Mesenchymal stem cell (in vitro differentiated cells and primary cell): ENCODE results near the gene HYAL2.
A peak's percentile ranks its signal among the peaks of the same experiment; 100 is the strongest.

Source experiments
- DNase-seq: peaks from one replicate; pipeline ENCODE4 v3.0.0-alpha.2; 2013
- H2AFZ ChIP-seq: one replicate; pipeline ENCODE4 v1.6.1; 2013; ENCODE audit warnings: low read depth, mild to moderate bottlenecking, control low read depth, inconsistent platforms, low read length, moderate library complexity
- H2AK5ac ChIP-seq: 2 replicates; pipeline ENCODE4 v1.6.1; 2013; ENCODE audit warnings: low read length, moderate library complexity, mild to moderate bottlenecking, inconsistent platforms; ENCODE audit not compliant: severe bottlenecking
- H2BK120ac ChIP-seq: one replicate; pipeline ENCODE4 v1.6.1; 2013; ENCODE audit warnings: low read depth, mild to moderate bottlenecking, inconsistent platforms, low read length, moderate library complexity
- H2BK12ac ChIP-seq, 2 experiments: one replicate each; pipeline ENCODE4 v1.6.1; 2013; ENCODE audit warnings: inconsistent platforms in 2 of 2, low read length in 2 of 2, mild to moderate bottlenecking in 2 of 2, moderate library complexity in 2 of 2, control low read depth in 1 of 2
- H2BK15ac ChIP-seq: one replicate; pipeline ENCODE4 v1.6.1; 2013; ENCODE audit warnings: mild to moderate bottlenecking, low read depth, inconsistent platforms; ENCODE audit not compliant: poor library complexity, severe bottlenecking
- H2BK5ac ChIP-seq: 2 replicates; pipeline ENCODE4 v1.6.1; 2013; ENCODE audit warnings: low read depth, mild to moderate bottlenecking, low read length, control low read depth, inconsistent platforms; ENCODE audit not compliant: poor library complexity, severe bottlenecking
- H3K14ac ChIP-seq, 2 experiments: one replicate each; pipeline ENCODE4 v1.6.1; 2013; ENCODE audit warnings: inconsistent platforms in 2 of 2, low read length in 2 of 2, control low read depth in 1 of 2, mild to moderate bottlenecking in 1 of 2, moderate library complexity in 1 of 2
- H3K18ac ChIP-seq, 2 experiments: one replicate each; pipeline ENCODE4 v1.6.1; 2013; ENCODE audit warnings: inconsistent platforms in 2 of 2, low read length in 2 of 2, control low read depth in 1 of 2, low read depth in 1 of 2, mild to moderate bottlenecking in 1 of 2
- H3K23ac ChIP-seq, 2 experiments: one replicate each; pipeline ENCODE4 v1.6.1; 2013; ENCODE audit warnings: inconsistent platforms in 2 of 2, low read length in 2 of 2, mild to moderate bottlenecking in 2 of 2, moderate library complexity in 2 of 2, control low read depth in 1 of 2
- H3K27ac ChIP-seq: 2 replicates; pipeline ENCODE4 v1.5.1; 2013; ENCODE audit warnings: mild to moderate bottlenecking, moderate library complexity, low read length, control low read depth, inconsistent platforms; ENCODE audit not compliant: poor library complexity, severe bottlenecking
- H3K27me3 ChIP-seq, 2 experiments: 2 replicates each; pipeline versions ENCODE4 v1.6.1 to v1.7.0; 2013; ENCODE audit warnings: low read length in 2 of 2, mild to moderate bottlenecking in 2 of 2, moderate library complexity in 2 of 2, control low read depth in 1 of 2, inconsistent platforms in 1 of 2; ENCODE audit not compliant: control insufficient read depth in 1 of 2, insufficient read depth in 1 of 2
- H3K36me3 ChIP-seq, 2 experiments: 2 replicates each; pipeline versions ENCODE4 v1.6.1 to v1.7.0; 2013; ENCODE audit warnings: low read length in 2 of 2, control low read depth in 1 of 2, inconsistent platforms in 1 of 2, low read depth in 1 of 2, mild to moderate bottlenecking in 1 of 2; ENCODE audit not compliant: insufficient read depth in 2 of 2, control insufficient read depth in 1 of 2
- H3K4ac ChIP-seq, 2 experiments: one replicate each; pipeline ENCODE4 v1.6.1; 2013; ENCODE audit warnings: inconsistent platforms in 2 of 2, low read length in 2 of 2, mild to moderate bottlenecking in 2 of 2, moderate library complexity in 2 of 2, control low read depth in 1 of 2, low read depth in 1 of 2
- H3K4me1 ChIP-seq: 2 replicates; pipeline ENCODE4 v1.6.1; 2013; ENCODE audit warnings: low read depth, low read length, control low read depth; ENCODE audit not compliant: control insufficient read depth, insufficient read depth
- H3K4me2 ChIP-seq: 2 replicates; pipeline ENCODE4 v1.6.1; 2013; ENCODE audit warnings: low read length, mild to moderate bottlenecking, inconsistent platforms; ENCODE audit not compliant: poor library complexity, severe bottlenecking
- H3K4me3 ChIP-seq, 2 experiments: 2 replicates each; pipeline versions ENCODE4 v1.5.1 to v1.7.0; 2013; ENCODE audit warnings: low read length in 2 of 2, mild to moderate bottlenecking in 2 of 2, control low read depth in 1 of 2, low read depth in 1 of 2; ENCODE audit not compliant: insufficient read depth in 1 of 2
- H3K79me1 ChIP-seq: replicated peaks from 2 replicates; pipeline ENCODE4 v1.6.1; 2013; ENCODE audit warnings: mild to moderate bottlenecking, control low read depth, low read length, inconsistent platforms; ENCODE audit not compliant: poor library complexity, severe bottlenecking
- H3K9ac ChIP-seq: 2 replicates; pipeline ENCODE4 v1.7.0; 2013; ENCODE audit warnings: mild to moderate bottlenecking, low read length, moderate library complexity
- H3K9me3 ChIP-seq: 2 replicates; pipeline ENCODE4 v1.7.0; 2013; ENCODE audit warnings: mild to moderate bottlenecking, low read length; ENCODE audit not compliant: control insufficient read depth
- H4K8ac ChIP-seq: one replicate; pipeline ENCODE4 v1.6.1; 2013; ENCODE audit warnings: inconsistent platforms, mild to moderate bottlenecking, low read length, moderate library complexity
- H4K91ac ChIP-seq: one replicate; pipeline ENCODE4 v1.6.1; 2013; ENCODE audit warnings: mild to moderate bottlenecking, low read length, inconsistent platforms
- WGBS: methylation state at CpG from one replicate; pipeline ENCODE4 v1.1.7; 2013; ENCODE audit warnings: mixed read lengths; 5-methylcytosine and 5-hydroxymethylcytosine counted together

The HYAL2 gene

GRCh38 chr3:50331364-50331907 is 8.9 kb upstream of the HYAL2 start:
- DNase-seq, result no peak
- Histone ChIP-seq H3K23ac (no peak overlapping the region), H2BK5ac (no peak overlapping the region), H2AFZ (no peak overlapping the region), H3K27me3 (no peaks in the 10 kb centered on the region), H2AK5ac (no peak overlapping the region), H3K36me3 (peaks cover 33 to 44% of the 10 kb centered on the region in 2 experiments), H3K18ac (no peak overlapping the region), H3K9ac (no peak overlapping the region), H2BK15ac (no peak overlapping the region), H2BK12ac (no peak overlapping the region), H3K4ac (no peak overlapping the region), H2BK120ac (no peak overlapping the region), H4K8ac (no peak overlapping the region), H3K4me1 (peaks cover 26% of the 10 kb centered on the region), H3K9me3 (no peaks in the 10 kb centered on the region), H3K14ac (no peak overlapping the region), H3K4me2 (no peak overlapping the region), H4K91ac (peak overlapping the region; percentile 21), H3K79me1 (peaks cover 24% of the 10 kb centered on the region), H3K27ac (no peak overlapping the region), H3K4me3 (no peak overlapping the region)
- WGBS, result 96% methylated on average over 19 of the region's 19 CpGs

- Histone ChIP-seq H2BK120ac (no peak overlapping the region), H2BK15ac (no peak overlapping the region), H2AFZ (no peak overlapping the region), H3K4me1 (peaks cover 19% of the 10 kb centered on the region), H3K14ac (no peak overlapping the region), H4K8ac (no peak overlapping the region), H3K4me2 (no peak overlapping the region), H3K27me3 (no peaks in the 10 kb centered on the region), H3K23ac (no peak overlapping the region), H3K9me3 (no peaks in the 10 kb centered on the region), H2BK5ac (no peak overlapping the region), H2AK5ac (no peak overlapping the region), H3K4me3 (no peak overlapping the region), H3K18ac (no peak overlapping the region), H2BK12ac (no peak overlapping the region), H4K91ac (no peak overlapping the region), H3K4ac (no peak overlapping the region), H3K36me3 (peaks cover 43 to 55% of the 10 kb centered on the region in 2 experiments), H3K79me1 (peaks cover 26% of the 10 kb centered on the region), H3K9ac (no peak overlapping the region), H3K27ac (no peak overlapping the region)
- whole genome bisulfite sequencing, result 98% methylated on average over 10 of the region's 10 CpGs
- DNase-seq, result no peak
Observed at GRCh38 chr3:50330330-50330729, 7.8 kb upstream of the HYAL2 start.

GRCh38 chr3:50327943-50328691 is 5.6 kb upstream of the HYAL2 start, which contains the start of gene TUSC2:
Gene TUSC2 (minus strand): TSS chr3:50328223. CDS start chr3:50328099, 124 bp downstream.
- H4K91ac ChIP-seq, result no peak within 1 kb of the TSS
- H3K27ac ChIP-seq, result peak within 1 kb of the TSS; percentile 80
- peak within 1 kb of the TSS; percentile 55 for H2AFZ ChIP-seq
- H3K27me3 ChIP-seq, result no peaks in the 10 kb centered on the region
- H3K14ac ChIP-seq, result peak within 1 kb of the TSS in 1 of 2 experiments; percentile 71
- H2BK15ac ChIP-seq, result no peak within 1 kb of the TSS
- no peaks in the 10 kb centered on the region for H3K9me3 ChIP-seq
- peak within 1 kb of the TSS; percentile 38 to 70 for H3K4ac ChIP-seq
- H3K79me1 ChIP-seq, result peaks cover 32% of the 10 kb centered on the region
- H3K23ac ChIP-seq, result no peak within 1 kb of the TSS
- no peak within 1 kb of the TSS for H3K18ac ChIP-seq
- no peak within 1 kb of the TSS for H2BK12ac ChIP-seq
- H3K4me3 ChIP-seq, result peak within 1 kb of the TSS; percentile 84 to 94
- peaks cover 13% of the 10 kb centered on the region for H3K4me1 ChIP-seq
- peak within 1 kb of the TSS; percentile 64 for H4K8ac ChIP-seq
- no peak within 1 kb of the TSS for H2AK5ac ChIP-seq
- DNase-seq, result peak; percentile 97
- peak within 1 kb of the TSS; percentile 96 for H3K9ac ChIP-seq
- 6% methylated on average over 55 of the region's 55 CpGs for WGBS
- H2BK120ac ChIP-seq, result no peak within 1 kb of the TSS
- no peak within 1 kb of the TSS for H2BK5ac ChIP-seq
- H3K36me3 ChIP-seq, result peaks cover 50 to 63% of the 10 kb centered on the region in 2 experiments
- peak within 1 kb of the TSS; percentile 82 for H3K4me2 ChIP-seq

DNA sequence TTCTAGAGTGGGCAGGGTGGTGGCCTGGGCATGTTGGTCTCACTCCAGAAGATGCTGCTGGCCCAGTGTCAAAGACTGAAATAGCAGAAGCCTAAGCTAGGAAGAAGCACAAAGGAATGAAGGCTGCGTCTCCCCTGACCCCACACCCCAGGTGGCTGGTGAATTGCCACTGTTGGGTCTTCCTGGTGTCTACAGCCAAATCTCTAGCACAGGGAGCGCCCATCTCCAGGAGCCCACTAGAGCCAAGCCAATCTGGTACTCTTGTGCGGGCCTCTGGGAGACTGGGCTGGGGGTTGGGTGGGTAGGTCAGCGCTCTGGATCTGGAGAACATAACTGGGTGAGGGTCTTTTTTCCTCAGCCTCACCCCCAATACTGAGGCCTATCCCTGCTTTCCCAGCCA is 4.6 kb upstream of the HYAL2 start:
- no peak for DNase-seq
- H3K4me2 ChIP-seq, result peak overlapping the region; percentile 82
- H3K9me3 ChIP-seq, result no peaks in the 10 kb centered on the region
- no peak overlapping the region for H4K8ac ChIP-seq
- H3K36me3 ChIP-seq, result peaks cover 47 to 59% of the 10 kb centered on the region in 2 experiments
- peak overlapping the region; percentile 96 for H3K9ac ChIP-seq
- H2AFZ ChIP-seq, result no peak overlapping the region
- peaks cover 32% of the 10 kb centered on the region for H3K79me1 ChIP-seq
- H3K4me1 ChIP-seq, result peaks cover 21% of the 10 kb centered on the region
- no peak overlapping the region for H2BK5ac ChIP-seq
- no peaks in the 10 kb centered on the region for H3K27me3 ChIP-seq
- H3K14ac ChIP-seq, result no peak overlapping the region
- no peak overlapping the region for H3K23ac ChIP-seq
- H3K18ac ChIP-seq, result no peak overlapping the region
- no peak overlapping the region for H2AK5ac ChIP-seq
- peak overlapping the region; percentile 30 to 94 for H3K4me3 ChIP-seq
- no peak overlapping the region for H2BK15ac ChIP-seq
- H3K4ac ChIP-seq, result peak overlapping the region in 1 of 2 experiments; percentile 47
- H2BK12ac ChIP-seq, result no peak overlapping the region
- no peak overlapping the region for H3K27ac ChIP-seq
- no peak overlapping the region for H2BK120ac ChIP-seq
- 81% methylated on average over 4 of the region's 4 CpGs for WGBS
- no peak overlapping the region for H4K91ac ChIP-seq
